IPS DF 4.7 (cell line): ENCODE results near the gene PDLIM7.

Experiments
- DNase-seq: peaks from one replicate; pipeline ENCODE4 v3.0.0-alpha.2; 2013; ENCODE audit warnings: low spot score; ENCODE audit errors: extremely low read depth

The PDLIM7 gene

GRCh38 chr5:177458912-177459350, 38.5 kb downstream of the PDLIM7 start:
- DNase-seq = no peak

- no peak for DNase-seq
These were observed 39.3 kb downstream of the PDLIM7 start for GRCh38 chr5:177457852-177458681.

GRCh38 chr5:177456976-177457851, 40.2 kb downstream of the PDLIM7 start:
- DNase-seq = peak; percentile 98

GRCh38 chr5:177456591-177456964, 40.8 kb downstream of the PDLIM7 start:
- DNase-seq = no peak

GRCh38 chr5:177455661-177456590, 41.5 kb downstream of the PDLIM7 start:
- DNase-seq = no peak

GRCh38 chr5:177455036-177455660, 42.3 kb downstream of the PDLIM7 start:
- no peak for DNase-seq

- no peak for DNase-seq
These were observed 42.9 kb downstream of the PDLIM7 start for GRCh38 chr5:177454397-177455035.

GRCh38 chr5:177453852-177454396, 43.5 kb downstream of the PDLIM7 start:
- no peak for DNase-seq

- DNase-seq = no peak
These were observed 44.4 kb downstream of the PDLIM7 start for GRCh38 chr5:177452688-177453638.

GRCh38 chr5:177450667-177451424, 46.6 kb downstream of the PDLIM7 start:
- no peak for DNase-seq

GRCh38 chr5:177449140-177450061, 48.0 kb downstream of the PDLIM7 start:
- no peak for DNase-seq

GRCh38 chr5:177448244-177448950, 49.0 kb downstream of the PDLIM7 start:
- DNase-seq = no peak

- no peak for DNase-seq
These were observed 49.7 kb downstream of the PDLIM7 start for GRCh38 chr5:177447611-177448243.

GRCh38 chr5:177447066-177447610, 50.3 kb downstream of the PDLIM7 start:
- DNase-seq = no peak

- no peak for DNase-seq
These were observed 51.0 kb downstream of the PDLIM7 start, which contains the start of gene PRR7 for GRCh38 chr5:177446200-177447065. PRR7 (plus strand) TSS chr5:177446814; CDS start chr5:177455068, 8,254 bp downstream.
